Fibroblast of skin of left biceps (primary cell): ENCODE measurements around the gene ELP4.
A peak's percentile ranks its signal among the peaks of the same experiment; 100 is the strongest.
"Not testable (repeated sequence)": the region's sequence is repeated elsewhere in the genome, so short reads cannot be mapped to it uniquely, and the experiment has no call there.

Experiments
- DNase-seq, 2 experiments: peaks; one replicate each; pipeline ENCODE4 v3.0.0-alpha.2; 2013; ENCODE audit warnings: low read depth in 2 of 2

ELP4 gene

GRCh38 chr11:31509429-31510345 is at the start of gene ELP4, which contains the start of gene IMMP1L:
TSS of gene ELP4 (plus strand) at chr11:31509767. CDS start at chr11:31509785, 18 bp downstream.
TSS of gene IMMP1L (minus strand) at chr11:31509622. CDS start at chr11:31463276, 46,346 bp downstream.
- peak; percentile 87 to 88 for DNase-seq

- no peak for DNase-seq
Observed at GRCh38 chr11:31464436-31464835, 45.1 kb upstream of the ELP4 start.

GRCh38 chr11:31474083-31474482 is 35.5 kb upstream of the ELP4 start:
- DNase-seq: no peak

GRCh38 chr11:31477528-31478222 is 31.9 kb upstream of the ELP4 start:
- DNase-seq: no peak

GRCh38 chr11:31478223-31478590 is 31.4 kb upstream of the ELP4 start:
- no peak for DNase-seq

- DNase-seq: no peak
Observed at GRCh38 chr11:31479066-31479465, 30.5 kb upstream of the ELP4 start.

- no peak for DNase-seq
Observed at GRCh38 chr11:31480930-31481329, 28.6 kb upstream of the ELP4 start.

- DNase-seq: peak; percentile 23 to 27
Observed at GRCh38 chr11:31484497-31484896, 25.1 kb upstream of the ELP4 start.

GRCh38 chr11:31487848-31488247 is 21.7 kb upstream of the ELP4 start:
- no peak for DNase-seq

- DNase-seq: no peak
Observed at GRCh38 chr11:31492320-31492913, 17.1 kb upstream of the ELP4 start.

- no peak for DNase-seq
Observed at GRCh38 chr11:31493235-31493634, 16.3 kb upstream of the ELP4 start.

- not testable (repeated sequence) for DNase-seq
Observed at GRCh38 chr11:31493762-31494161, 15.8 kb upstream of the ELP4 start.

GRCh38 chr11:31499576-31500178 is 9.9 kb upstream of the ELP4 start:
- DNase-seq: no peak

- DNase-seq: no peak
Observed at GRCh38 chr11:31500560-31500959, 9.0 kb upstream of the ELP4 start.

GRCh38 chr11:31509051-31509428 is 527 bp upstream of the ELP4 start:
- DNase-seq: no peak

GRCh38 chr11:31512117-31512516 is 2.5 kb downstream of the ELP4 start:
- DNase-seq: no peak

GRCh38 chr11:31521497-31522150 is 12.1 kb downstream of the ELP4 start:
- no peak for DNase-seq

GRCh38 chr11:31529189-31529588 is 19.6 kb downstream of the ELP4 start:
- no peak for DNase-seq

- no peak for DNase-seq
Observed at GRCh38 chr11:31529701-31530100, 20.1 kb downstream of the ELP4 start.

GRCh38 chr11:31531293-31531692 is 21.7 kb downstream of the ELP4 start:
- DNase-seq: no peak

- DNase-seq: no peak
Observed at GRCh38 chr11:31535479-31535878, 25.9 kb downstream of the ELP4 start.

- DNase-seq: no peak
Observed at GRCh38 chr11:31542862-31543261, 33.3 kb downstream of the ELP4 start.
